ENCODE results near the gene CWH43.
A peak's percentile ranks its signal among the peaks of the same experiment; 100 is the strongest.
"Not testable (repeated sequence)": the region's sequence is repeated elsewhere in the genome, so short reads cannot be mapped to it uniquely, and the experiment has no call there.

The CWH43 gene

GRCh38 chr4:48970471-48970921, 15.6 kb upstream of the CWH43 start:
- H3K4me3 ChIP-seq (ENCODE audit: low read length), result no peak overlapping the region
- no peak for DNase-seq (ENCODE audit: low read depth, low spot score)

GRCh38 chr4:48974979-48975640, 11.0 kb upstream of the CWH43 start:
- DNase-seq (ENCODE audit: low read depth, low spot score), result no peak
- H3K4me3 ChIP-seq (ENCODE audit: low read length), result no peak overlapping the region

GRCh38 chr4:48976041-48976440, 10.0 kb upstream of the CWH43 start:
- no peak overlapping the region for H3K4me3 ChIP-seq (ENCODE audit: low read length)
- DNase-seq (ENCODE audit: low read depth, low spot score), result no peak

- DNase-seq (ENCODE audit: low read depth, low spot score), result no peak
- no peak overlapping the region for H3K4me3 ChIP-seq (ENCODE audit: low read length)
Measured at GRCh38 chr4:48979914-48980579, 6.0 kb upstream of the CWH43 start.

GRCh38 chr4:48984005-48984404, 2.1 kb upstream of the CWH43 start:
- not testable (repeated sequence) for H3K4me3 ChIP-seq (ENCODE audit: low read length); DNase-seq (ENCODE audit: low read depth, low spot score)

GRCh38 chr4:48985602-48985975, 486 bp upstream of the CWH43 start:
- H3K4me3 ChIP-seq (ENCODE audit: low read length), result no peak overlapping the region
- DNase-seq (ENCODE audit: low read depth, low spot score), result no peak

GRCh38 chr4:48986654-48987164, 634 bp downstream of the CWH43 start:
- no peak for DNase-seq (ENCODE audit: low read depth, low spot score)
- H3K4me3 ChIP-seq (ENCODE audit: low read length), result no peak overlapping the region

- H3K4me3 ChIP-seq (ENCODE audit: low read length), result no peak overlapping the region
Measured at GRCh38 chr4:48989461-48990203, 3.6 kb downstream of the CWH43 start.

GRCh38 chr4:48991357-48991756, 5.3 kb downstream of the CWH43 start:
- no peak for DNase-seq (ENCODE audit: low read depth, low spot score)
- H3K4me3 ChIP-seq (ENCODE audit: low read length), result no peak overlapping the region

More at GRCh38 chr4:48989461-48990203, 3.6 kb downstream of the CWH43 start:
- DNase-seq (ENCODE audit: low read depth, low spot score), result no peak

- H3K4me3 ChIP-seq (ENCODE audit: low read length), result no peak overlapping the region
- DNase-seq (ENCODE audit: low read depth, low spot score), result no peak
Measured at GRCh38 chr4:48997962-48998361, 11.9 kb downstream of the CWH43 start.

- no peak overlapping the region for H3K4me3 ChIP-seq (ENCODE audit: low read length)
Measured at GRCh38 chr4:48998440-48998839, 12.4 kb downstream of the CWH43 start.

GRCh38 chr4:49000806-49001205, 14.7 kb downstream of the CWH43 start:
- no peak for DNase-seq (ENCODE audit: low read depth, low spot score)
- H3K4me3 ChIP-seq (ENCODE audit: low read length), result no peak overlapping the region

More at GRCh38 chr4:48998440-48998839, 12.4 kb downstream of the CWH43 start:
- DNase-seq (ENCODE audit: low read depth, low spot score), result no peak

GRCh38 chr4:49002931-49003330, 16.9 kb downstream of the CWH43 start:
- H3K4me3 ChIP-seq (ENCODE audit: low read length), result no peak overlapping the region
- DNase-seq (ENCODE audit: low read depth, low spot score), result no peak

GRCh38 chr4:49018718-49019295, 32.7 kb downstream of the CWH43 start:
- no peak overlapping the region for H3K4me3 ChIP-seq (ENCODE audit: low read length)
- no peak for DNase-seq (ENCODE audit: low read depth, low spot score)

- peak; percentile 51 for DNase-seq (ENCODE audit: low read depth, low spot score)
- H3K4me3 ChIP-seq (ENCODE audit: low read length), result no peak overlapping the region
Measured at GRCh38 chr4:49032440-49033161, 46.5 kb downstream of the CWH43 start.

- no peak overlapping the region for H3K4me3 ChIP-seq (ENCODE audit: low read length)
- DNase-seq (ENCODE audit: low read depth, low spot score), result no peak
Measured at GRCh38 chr4:49036528-49036927, 50.5 kb downstream of the CWH43 start.

GRCh38 chr4:49044270-49044669, 58.2 kb downstream of the CWH43 start:
- no peak for DNase-seq (ENCODE audit: low read depth, low spot score)
- H3K4me3 ChIP-seq (ENCODE audit: low read length), result no peak overlapping the region

GRCh38 chr4:49058306-49058705, 72.2 kb downstream of the CWH43 start:
- no peak for DNase-seq (ENCODE audit: low read depth, low spot score)
- H3K4me3 ChIP-seq (ENCODE audit: low read length), result no peak overlapping the region

- no peak overlapping the region for H3K4me3 ChIP-seq (ENCODE audit: low read length)
- DNase-seq (ENCODE audit: low read depth, low spot score), result no peak
Measured at GRCh38 chr4:49063670-49064069, 77.6 kb downstream of the CWH43 start.
